Aorta (tissue), 5 donors: Measurements from ENCODE around the gene ETV6. TPM values are rescaled to one million over a fixed set of nuclear protein-coding genes. Genes with fewer than 3 reads are reported as not detected.

Experiments
- ATAC-seq: fragments of 200-7000 bp; cut with Tn5 transposase; one replicate; pipeline ENCODE4 v1.9.1; 2022; ENCODE audit warnings: moderate library complexity; ENCODE audit not compliant: low FRiP score
- DNase-seq, 2 donors: peaks; one replicate each; pipeline ENCODE4 v3.0.0-alpha.2; 2020
- H3K27ac ChIP-seq, 2 donors: one replicate each; pipeline ENCODE4 v1.5.1; 2013; ENCODE audit warnings: low read length in 2 of 2, mild to moderate bottlenecking in 2 of 2, moderate library complexity in 2 of 2, control low read depth in 1 of 2, inconsistent platforms in 1 of 2, low read depth in 1 of 2
- H3K27me3 ChIP-seq, 2 donors: one replicate each; pipeline ENCODE4 v1.6.1; 2013; ENCODE audit warnings: control low read depth in 1 of 2, low read length in 1 of 2, mild to moderate bottlenecking in 1 of 2, moderate library complexity in 1 of 2; ENCODE audit not compliant: insufficient read depth in 2 of 2, control insufficient read depth in 1 of 2
- H3K36me3 ChIP-seq, 2 donors: one replicate each; pipeline ENCODE4 v1.6.1; 2013; ENCODE audit warnings: control low read depth in 1 of 2, low read length in 1 of 2, mild to moderate bottlenecking in 1 of 2; ENCODE audit not compliant: insufficient read depth in 2 of 2, control insufficient read depth in 1 of 2
- H3K4me1 ChIP-seq, 2 donors: one replicate each; pipeline ENCODE4 v1.6.1; 2013; ENCODE audit warnings: low read length in 2 of 2, control low read depth in 1 of 2, mild to moderate bottlenecking in 1 of 2, moderate library complexity in 1 of 2; ENCODE audit not compliant: insufficient read depth in 2 of 2, control insufficient read depth in 1 of 2
- H3K4me3 ChIP-seq, 2 donors: one replicate each; pipeline ENCODE4 v1.5.1; 2013; ENCODE audit warnings: low read length in 2 of 2, control low read depth in 1 of 2, mild to moderate bottlenecking in 1 of 2
- H3K9me3 ChIP-seq: one replicate; pipeline ENCODE4 v1.6.1; 2013; ENCODE audit warnings: mild to moderate bottlenecking, low read length; ENCODE audit not compliant: control insufficient read depth
- WGBS, 2 donors: extraction: QIAGEN DNeasy Blood & Tissue Kit; methylation state at CpG; one replicate each; pipeline ENCODE4 v1.1.7; 2013; 5-methylcytosine and 5-hydroxymethylcytosine counted together
- intact Hi-C, 2 donors: fragments of 100-400 bp; cut with DNase I; formaldehyde crosslinking; loops; one replicate each; pipeline versions ENCODE4 v1.14.2 to v1.15.0; 2022
- polyA plus RNA-seq, 2 donors: library from polyadenylated mRNA; stranded (reverse); fragments of 200-250 nt; gene quantifications; one replicate each; pipeline ENCODE4 v1.2.3, GENCODE V29; 2013
- total RNA-seq, 2 donors: library from RNA; stranded (reverse); fragmentation: NEBNext Ultra II Directional; extraction: Animal tissue kit (Norgen Biotek cat#: 25700); gene quantifications; one replicate each; pipeline ENCODE4 v1.2.1, GENCODE V29; 2021
- donor health status: healthy with polysubstance abuse.
- donor health status: Bipolar disorder and iron deficiency.
- donor health status: DM: no; HTN: no; CAD: no.
- donor health status: DM: no; HTN: no; CAD: no.
- donor health status: DM: yes; HTN: yes; CAD: no.

ETV6 gene
- total and polyA plus RNA-seq, 4 donors, result 6.9 to 113 (median 46.7) TPM

- Histone ChIP-seq H3K36me3 (peaks cover 0 to 2% of the 10 kb centered on the region in 2 donors), H3K4me1 (peaks cover 8 to 16% of the 10 kb centered on the region in 2 donors), H3K9me3 (no peaks in the 10 kb centered on the region), H3K4me3 (no peak overlapping the region), H3K27ac (peak overlapping the region; percentile 92 to 98), H3K27me3 (no peaks in the 10 kb centered on the region)
- intact Hi-C loops, result no loop called here
- ATAC-seq (peak; percentile 69), DNase-seq (no peak)
- WGBS, 2 donors, result 18 to 20% methylated on average over 12 of the region's 12 CpGs
Measured at GRCh38 chr12:11778713-11779685, 129.5 kb downstream of the ETV6 start.

GRCh38 chr12:11780521-11781101 lies 131.1 kb downstream of the ETV6 start:
- no peak overlapping the region for H3K4me3 ChIP-seq
- ATAC-seq (no peak), DNase-seq (no peak)
- intact Hi-C loops, result no loop called here
- peaks cover 4 to 12% of the 10 kb centered on the region in 2 donors for H3K4me1 ChIP-seq
- H3K27ac ChIP-seq, result peak overlapping the region; percentile 33 to 67
- H3K27me3 ChIP-seq, result no peaks in the 10 kb centered on the region
- H3K9me3 ChIP-seq, result no peaks in the 10 kb centered on the region
- WGBS, 2 donors, result 29 to 30% methylated on average over 6 of the region's 6 CpGs
- peaks cover 0 to 2% of the 10 kb centered on the region in 2 donors for H3K36me3 ChIP-seq

GRCh38 chr12:11782914-11783420 lies 133.5 kb downstream of the ETV6 start:
- Histone ChIP-seq H3K4me1 (peaks cover 8% of the 10 kb centered on the region in 2 donors), H3K27me3 (no peaks in the 10 kb centered on the region), H3K27ac (no peak overlapping the region), H3K4me3 (no peak overlapping the region), H3K9me3 (no peaks in the 10 kb centered on the region), H3K36me3 (no peaks in the 10 kb centered on the region)
- no peak for DNase-seq
- WGBS, 2 donors, result 97 to 98% methylated on average over 3 of the region's 3 CpGs
- intact Hi-C loops, result no loop called here
- no peak for ATAC-seq

GRCh38 chr12:11785712-11786111 lies 136.2 kb downstream of the ETV6 start:
- intact Hi-C loops, result loop anchor here in 1 of 2 donors (5.0 kb wide), 1 partner anchor 52 kb away; no protein-coding TSS in a partner anchor
- no peaks in the 10 kb centered on the region for H3K36me3 ChIP-seq
- peak overlapping the region in 1 of 2 donors; percentile 7 for H3K27ac ChIP-seq
- H3K4me3 ChIP-seq, result no peak overlapping the region
- 38 to 42% methylated on average over 5 of the region's 5 CpGs for WGBS, 2 donors
- H3K27me3 ChIP-seq, result no peaks in the 10 kb centered on the region
- DNase-seq (no peak), ATAC-seq (peak; percentile 50)
- no peaks in the 10 kb centered on the region for H3K9me3 ChIP-seq
- peaks cover 3 to 6% of the 10 kb centered on the region in 2 donors for H3K4me1 ChIP-seq

- WGBS, 2 donors, result 67 to 70% methylated on average over 5 of the region's 5 CpGs
- H3K36me3 ChIP-seq, result no peaks in the 10 kb centered on the region
- H3K27me3 ChIP-seq, result no peaks in the 10 kb centered on the region
- H3K4me1 ChIP-seq, result peaks cover 4 to 8% of the 10 kb centered on the region in 2 donors
- no peak overlapping the region for H3K4me3 ChIP-seq
- H3K27ac ChIP-seq, result no peak overlapping the region
- ATAC-seq, result no peak
- intact Hi-C loops, result loop anchor here in 1 of 2 donors (5.0 kb wide), 1 partner anchor 50 kb away; no protein-coding TSS in a partner anchor
- no peaks in the 10 kb centered on the region for H3K9me3 ChIP-seq
- no peak for DNase-seq
Measured at GRCh38 chr12:11786638-11787365, 137.3 kb downstream of the ETV6 start.

- WGBS, 2 donors, result 49 to 63% methylated on average over 1 of the region's 1 CpG
- H3K27ac ChIP-seq, result peak overlapping the region in 1 of 2 donors; percentile 60
- no peak overlapping the region for H3K4me3 ChIP-seq
- peaks cover 4 to 8% of the 10 kb centered on the region in 2 donors for H3K4me1 ChIP-seq
- no peaks in the 10 kb centered on the region for H3K27me3 ChIP-seq
- DNase-seq, result no peak
- H3K36me3 ChIP-seq, result no peaks in the 10 kb centered on the region
- no peak for ATAC-seq
- no peaks in the 10 kb centered on the region for H3K9me3 ChIP-seq
- intact Hi-C loops, result loop anchor here in 1 of 2 donors (5.0 kb wide), 1 partner anchor 50 kb away; no protein-coding TSS in a partner anchor
Measured at GRCh38 chr12:11787437-11787836, 138.0 kb downstream of the ETV6 start.

- ATAC-seq (no peak), DNase-seq (no peak)
- intact Hi-C loops, result loop anchor here in 1 of 2 donors (5.0 kb wide), 1 partner anchor 49 kb away; no protein-coding TSS in a partner anchor
- WGBS, 2 donors, result 69 to 73% methylated on average over 6 of the region's 6 CpGs
- H3K4me1 ChIP-seq, result peaks cover 5 to 8% of the 10 kb centered on the region in 2 donors
- no peaks in the 10 kb centered on the region for H3K9me3 ChIP-seq
- H3K4me3 ChIP-seq, result no peak overlapping the region
- H3K27ac ChIP-seq, result no peak overlapping the region
- no peaks in the 10 kb centered on the region for H3K36me3 ChIP-seq
- no peaks in the 10 kb centered on the region for H3K27me3 ChIP-seq
Measured at GRCh38 chr12:11787933-11788849, 138.7 kb downstream of the ETV6 start.
